GM23338 (cell line): ENCODE measurements around the gene PITHD1.

ENCODE experiments used
- POLR2AphosphoS5 ChIP-seq: IDR thresholded peaks from 2 replicates; pipeline ENCODE4 v1.6.1; 2016; ENCODE audit warnings: antibody characterized with exemption, low read depth
- TF ChIP-seq, protein P1 (sequence below), 2 experiments: fragments of 200-600 bp in 1 of 2; sonication (generic) in 1 of 2; conservative IDR thresholded peaks; 2 replicates each; pipeline versions ENCODE4 v1.5.1 to v1.6.1; 2016 to 2017; ENCODE audit warnings: antibody characterized with exemption in 2 of 2, low read depth in 2 of 2, mild to moderate bottlenecking in 2 of 2, moderate library complexity in 1 of 2

DNA sequence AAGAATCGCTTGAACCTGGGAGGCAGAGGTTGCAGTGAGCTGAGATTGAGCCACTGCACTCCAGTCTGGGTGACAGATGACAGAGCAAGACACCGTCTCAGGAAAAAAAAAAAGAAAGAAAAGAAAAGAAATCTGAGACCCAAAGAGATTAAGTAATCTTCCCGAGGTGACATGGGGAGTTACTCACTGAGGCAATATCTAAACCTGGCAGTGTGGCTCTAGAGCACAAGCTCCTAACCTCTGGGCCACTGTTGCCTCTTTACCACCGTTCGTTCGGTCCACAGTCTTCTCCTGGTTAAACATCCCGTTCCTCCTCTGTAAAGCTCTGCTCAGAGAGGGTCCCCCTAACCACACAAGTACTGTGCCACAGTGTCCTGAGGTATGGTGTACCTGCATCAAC is 45.5 kb downstream of the PITHD1 start:
- TF ChIP-seq, protein P1, sequence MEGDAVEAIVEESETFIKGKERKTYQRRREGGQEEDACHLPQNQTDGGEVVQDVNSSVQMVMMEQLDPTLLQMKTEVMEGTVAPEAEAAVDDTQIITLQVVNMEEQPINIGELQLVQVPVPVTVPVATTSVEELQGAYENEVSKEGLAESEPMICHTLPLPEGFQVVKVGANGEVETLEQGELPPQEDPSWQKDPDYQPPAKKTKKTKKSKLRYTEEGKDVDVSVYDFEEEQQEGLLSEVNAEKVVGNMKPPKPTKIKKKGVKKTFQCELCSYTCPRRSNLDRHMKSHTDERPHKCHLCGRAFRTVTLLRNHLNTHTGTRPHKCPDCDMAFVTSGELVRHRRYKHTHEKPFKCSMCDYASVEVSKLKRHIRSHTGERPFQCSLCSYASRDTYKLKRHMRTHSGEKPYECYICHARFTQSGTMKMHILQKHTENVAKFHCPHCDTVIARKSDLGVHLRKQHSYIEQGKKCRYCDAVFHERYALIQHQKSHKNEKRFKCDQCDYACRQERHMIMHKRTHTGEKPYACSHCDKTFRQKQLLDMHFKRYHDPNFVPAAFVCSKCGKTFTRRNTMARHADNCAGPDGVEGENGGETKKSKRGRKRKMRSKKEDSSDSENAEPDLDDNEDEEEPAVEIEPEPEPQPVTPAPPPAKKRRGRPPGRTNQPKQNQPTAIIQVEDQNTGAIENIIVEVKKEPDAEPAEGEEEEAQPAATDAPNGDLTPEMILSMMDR (conservative IDR thresholded peaks at IDR 0.05; ENCODE audit: low read depth in 2 of 2) = no peak
- TF ChIP-seq POLR2AphosphoS5 = no peak
